ENCODE measurements around the gene GPR17. TPM values are rescaled to one million over a fixed set of nuclear protein-coding genes. Genes with fewer than 3 reads are reported as not detected.

The GPR17 gene
- total RNA-seq, 2 experiments from 2014 or later: 0.22 TPM; not detected in 1

GRCh38 chr2:127642706-127643438 is 3.1 kb upstream of the GPR17 start:
- Histone ChIP-seq H2AFZ (ENCODE audit: low read length) (no peak overlapping the region), H4K20me1 (ENCODE audit: insufficient read depth, low read length) (no peaks in the 10 kb centered on the region), H3K4me2 (ENCODE audit: low read length) (no peak overlapping the region), H3K4me3 (ENCODE audit: low read depth, low read length, poor library complexity, severe bottlenecking) (no peak overlapping the region), H3K27ac (ENCODE audit: low read depth, low read length, poor library complexity, severe bottlenecking) (no peak overlapping the region), H3K79me2 (ENCODE audit: insufficient read depth, low read depth, low read length) (no peaks in the 10 kb centered on the region), H3K9me2 (ENCODE audit: insufficient read depth, low read length) (no peaks in the 10 kb centered on the region), H3K36me3 (ENCODE audit: insufficient read depth, low read length) (no peaks in the 10 kb centered on the region), H3K9me3 (ENCODE audit: low read length) (no peaks in the 10 kb centered on the region), H3K4me1 (ENCODE audit: insufficient read depth, low read length, poor library complexity, severe bottlenecking) (peaks cover 11% of the 10 kb centered on the region)
- POLR2A ChIA-PET: no interaction called here
- DNase-seq (ENCODE audit: low spot score): no peak
- CTCF ChIA-PET (ENCODE audit: unreplicated experiment): no interaction called here
- intact Hi-C loops (cut with micrococcal nuclease; ENCODE audit: unreplicated experiment): no loop called here
- no peak for TF ChIP-seq CTCF (conservative IDR thresholded peaks at IDR 0.05; ENCODE audit: low read length)
- no peak for TF ChIP-seq EZH2phosphoT487 (IDR thresholded peaks at IDR 0.05; ENCODE audit: borderline replicate concordance, low read depth, low read length)
- BruUV-seq (replicated peaks): no TSS peak

GRCh38 chr2:127643439-127644065 is 2.4 kb upstream of the GPR17 start:
- POLR2A ChIA-PET: no interaction called here
- no TSS peak for BruUV-seq (replicated peaks)

More at GRCh38 chr2:127643439-127644065, 2.4 kb upstream of the GPR17 start:
- no peak overlapping the region for H3K4me3 ChIP-seq (ENCODE audit: low read depth, low read length, poor library complexity, severe bottlenecking)
- no peak overlapping the region for H3K27ac ChIP-seq (ENCODE audit: low read depth, low read length, poor library complexity, severe bottlenecking)
- no peaks in the 10 kb centered on the region for H3K9me2 ChIP-seq (ENCODE audit: insufficient read depth, low read length)
- DNase-seq (ENCODE audit: low spot score): no peak
- H4K20me1 ChIP-seq (ENCODE audit: insufficient read depth, low read length): no peaks in the 10 kb centered on the region
- H2AFZ ChIP-seq (ENCODE audit: low read length): no peak overlapping the region
- CTCF ChIA-PET (ENCODE audit: unreplicated experiment): no interaction called here
- intact Hi-C loops (cut with micrococcal nuclease; ENCODE audit: unreplicated experiment): no loop called here
- TF ChIP-seq EZH2phosphoT487 (IDR thresholded peaks at IDR 0.05; ENCODE audit: borderline replicate concordance, low read depth, low read length) (no peak), CTCF (conservative IDR thresholded peaks at IDR 0.05; ENCODE audit: low read length) (no peak)
- no peaks in the 10 kb centered on the region for H3K9me3 ChIP-seq (ENCODE audit: low read length)
- no peaks in the 10 kb centered on the region for H3K36me3 ChIP-seq (ENCODE audit: insufficient read depth, low read length)
- H3K4me1 ChIP-seq (ENCODE audit: insufficient read depth, low read length, poor library complexity, severe bottlenecking): peaks cover 11% of the 10 kb centered on the region
- no peak overlapping the region for H3K4me2 ChIP-seq (ENCODE audit: low read length)
- H3K79me2 ChIP-seq (ENCODE audit: insufficient read depth, low read depth, low read length): no peaks in the 10 kb centered on the region

Data from OCI-LY7 (cell line).